GM19035 (cell line): Measurements from ENCODE around the gene SERPINB4.
"Not testable (repeated sequence)": the region's sequence is repeated elsewhere in the genome, so short reads cannot be mapped to it uniquely, and the experiment has no call there.

Experiments used
- ATAC-seq: cut with Tn5 transposase; IDR thresholded peaks from one replicate; pipeline ENCODE4 v1.9.1; 2021; ENCODE audit not compliant: unreplicated experiment

SERPINB4 gene

DNA sequence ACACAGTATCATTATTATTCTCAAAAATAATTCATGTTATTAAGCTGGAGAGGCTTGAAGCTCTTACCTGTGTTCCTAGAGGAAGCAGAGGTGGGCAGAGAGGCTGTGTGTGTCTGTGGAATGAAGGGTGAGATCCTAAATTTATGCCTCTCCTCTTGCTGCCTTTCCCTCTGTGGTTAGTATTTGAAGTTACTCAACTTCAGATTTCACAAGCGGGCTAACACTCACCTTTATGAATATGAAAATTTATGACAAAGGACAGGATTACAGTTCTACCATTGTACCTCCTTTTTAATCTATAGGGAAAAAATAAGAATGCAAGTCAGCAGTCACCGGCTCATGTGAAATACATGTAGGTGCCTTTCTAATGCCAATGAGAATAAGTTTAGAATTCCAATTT, at the start of gene SERPINB4:
TSS of gene SERPINB4 (minus strand) at position 115 of the 400 bp plus-strand sequence. CDS start 679 bp downstream, outside the sequence.
- not testable (repeated sequence) for ATAC-seq

DNA sequence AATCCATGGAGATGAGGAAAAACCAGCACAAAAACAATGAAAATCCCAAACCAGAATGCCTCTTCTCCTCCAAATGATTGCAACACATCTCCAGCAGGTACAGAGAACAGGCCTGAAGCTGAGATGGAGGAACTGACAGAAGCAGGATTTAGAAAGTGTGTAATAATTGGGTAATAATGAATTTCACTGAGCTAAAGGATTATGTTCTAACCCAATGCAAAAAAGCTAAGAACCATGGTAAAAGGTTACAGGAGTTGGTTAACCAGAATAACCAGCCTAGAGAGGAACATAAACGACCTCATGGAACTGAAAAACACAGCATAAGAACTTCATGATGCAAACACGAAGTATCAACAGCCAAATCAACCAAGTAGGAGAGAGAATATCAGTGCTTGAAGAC, 45.0 kb upstream of the SERPINB4 start:
- no peak for ATAC-seq

DNA sequence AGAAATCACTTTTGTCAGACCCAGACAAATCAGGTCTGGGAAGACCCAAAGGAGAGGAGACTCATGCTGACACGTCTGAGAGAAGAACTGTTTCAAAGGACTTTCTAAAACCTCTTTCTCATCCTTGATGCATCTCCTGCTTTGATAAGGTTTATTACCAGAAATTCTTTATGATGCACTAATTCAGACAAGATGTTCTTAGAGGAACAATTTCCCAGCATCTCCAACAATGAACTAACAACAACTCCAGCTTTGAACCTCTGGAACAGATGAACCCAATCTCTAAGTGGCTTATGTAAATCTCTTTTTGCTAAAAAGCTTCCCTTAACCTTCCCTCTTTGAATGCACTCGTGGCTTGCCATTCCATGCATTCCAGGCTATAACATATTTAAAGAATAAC, 42.8 kb upstream of the SERPINB4 start:
- no peak for ATAC-seq

DNA sequence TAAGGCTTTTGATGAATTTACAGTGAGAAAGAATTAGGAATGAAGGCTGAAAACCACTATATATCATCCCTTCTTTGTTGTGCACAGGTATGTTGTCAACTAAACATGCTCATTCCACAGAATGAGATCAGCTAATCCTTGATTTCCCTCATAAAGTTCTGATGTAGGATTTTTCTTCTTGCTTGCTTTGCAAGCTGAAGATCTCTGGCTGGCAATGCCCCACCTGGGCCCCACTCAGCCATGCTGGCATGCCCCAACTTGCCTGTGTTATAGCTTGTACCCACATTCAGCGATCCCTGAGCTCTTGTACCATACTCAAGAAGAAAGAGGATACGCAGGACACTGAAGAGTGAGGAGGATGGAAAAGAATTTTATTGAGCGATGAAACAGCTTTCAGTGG, 40.7 kb upstream of the SERPINB4 start:
- no peak for ATAC-seq

DNA sequence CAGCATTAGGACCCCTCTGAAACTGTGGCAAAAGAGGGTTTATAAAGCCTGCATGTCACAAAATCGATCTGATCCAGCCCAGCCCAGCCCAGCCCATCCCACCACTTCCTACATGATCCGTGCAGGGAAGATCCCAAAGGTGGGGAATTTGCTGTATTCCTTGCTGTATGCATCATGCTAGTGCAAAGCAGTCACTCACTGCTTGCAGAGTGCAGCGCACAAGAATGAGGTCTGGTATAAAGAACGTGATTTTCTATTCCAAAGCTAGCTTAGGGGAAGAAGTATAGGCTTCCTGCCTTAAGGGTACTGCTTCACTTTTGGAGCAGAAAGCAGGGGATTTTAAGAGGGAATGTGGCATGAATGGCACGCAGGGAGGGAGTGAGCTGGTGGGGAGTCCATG, 39.8 kb upstream of the SERPINB4 start:
- ATAC-seq = no peak

DNA sequence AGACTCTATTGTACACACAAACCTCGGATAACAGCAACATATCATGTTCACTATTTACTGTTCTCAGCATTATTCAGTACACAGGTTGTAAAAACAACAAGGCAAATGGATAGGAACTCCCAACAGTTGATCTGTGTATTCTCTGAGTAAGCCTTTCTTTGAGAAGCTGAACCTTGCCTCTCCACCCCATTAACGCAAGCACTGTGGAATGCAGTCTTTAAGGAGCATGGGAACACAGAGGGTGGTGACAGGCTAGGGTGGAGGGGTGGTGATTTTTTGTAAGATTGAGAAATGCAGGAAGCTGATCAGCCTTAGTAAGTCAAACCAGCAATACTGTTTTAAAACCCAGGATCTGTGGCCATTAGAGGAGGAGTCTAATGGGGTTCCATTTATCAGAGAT, 39.1 kb upstream of the SERPINB4 start:
- no peak for ATAC-seq

DNA sequence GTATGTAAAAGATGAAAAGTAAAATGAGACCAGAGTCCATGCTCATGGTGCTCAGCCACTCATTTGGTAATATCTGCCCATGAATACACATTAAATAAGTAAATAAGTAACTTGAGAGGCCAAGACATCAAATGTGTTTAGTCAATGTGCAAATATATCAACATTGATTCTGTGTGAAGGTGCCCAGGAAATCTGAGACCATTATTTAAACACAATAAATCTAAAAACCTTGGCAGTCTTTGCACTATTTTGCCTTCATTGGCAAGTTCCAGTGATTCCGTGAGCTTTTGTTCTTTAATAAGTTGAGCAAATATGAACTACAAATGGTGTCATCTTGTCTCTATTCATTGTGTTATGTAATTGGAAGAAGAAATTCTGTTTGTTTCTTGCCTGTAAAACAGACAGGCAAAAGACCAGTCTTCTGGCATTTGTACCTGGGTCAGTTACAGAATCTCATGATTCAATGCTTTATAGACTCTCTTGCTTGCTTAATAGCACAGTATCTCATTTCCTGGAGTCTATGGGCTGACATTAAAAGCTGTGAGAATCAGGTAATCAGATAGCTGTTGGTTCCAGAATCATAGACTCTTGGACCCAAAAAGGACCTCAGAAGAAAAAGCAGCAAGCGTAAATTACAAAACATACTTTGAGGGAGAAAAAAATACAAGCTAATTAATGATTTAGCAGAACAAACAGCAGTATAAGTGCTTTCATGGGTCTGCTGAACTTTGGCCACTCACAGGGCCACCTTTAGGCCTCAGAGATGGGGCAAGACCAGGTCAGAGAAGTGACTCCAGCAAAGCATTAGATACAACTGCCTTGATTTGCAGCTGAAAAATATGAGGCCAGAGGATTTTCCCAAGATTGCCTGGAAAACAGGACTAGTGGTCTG, 37.6 kb upstream of the SERPINB4 start:
- ATAC-seq = no peak

DNA sequence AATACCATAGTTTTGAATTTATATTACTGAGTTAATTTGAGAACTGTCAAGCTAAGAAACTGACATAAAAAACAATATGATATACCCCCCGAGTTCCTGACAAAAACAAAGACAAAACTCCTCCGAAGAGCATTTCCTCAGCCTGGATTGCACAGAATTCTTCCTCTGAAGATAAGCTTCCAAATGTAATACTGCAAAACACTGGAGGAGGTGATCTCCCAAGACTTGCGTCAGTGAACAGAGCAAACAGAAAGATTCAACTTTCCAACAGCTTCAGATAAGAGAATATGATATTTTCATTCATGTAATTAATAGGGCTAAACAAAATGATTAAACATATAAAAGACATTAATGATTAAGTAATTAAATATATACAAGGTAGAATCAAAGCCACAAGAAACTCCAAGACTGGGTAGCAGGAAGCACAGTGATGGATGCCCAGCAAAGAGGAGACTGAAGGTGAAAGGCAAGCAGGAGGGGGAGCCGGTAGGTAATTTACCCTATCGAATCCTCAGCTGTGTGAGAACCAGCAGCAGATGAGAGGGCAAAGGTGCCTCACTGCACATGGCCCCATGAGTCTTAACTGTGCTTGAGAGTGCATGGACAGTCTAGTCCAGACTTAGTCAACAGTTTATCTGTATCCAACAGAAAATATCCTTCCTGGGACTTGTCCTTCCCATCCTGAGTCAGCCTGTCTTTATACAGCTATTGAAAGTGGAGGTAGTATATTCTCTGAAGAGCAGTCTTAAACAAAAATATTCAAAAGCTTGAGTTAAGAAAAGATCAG, 36.0 kb upstream of the SERPINB4 start:
- no peak for ATAC-seq

DNA sequence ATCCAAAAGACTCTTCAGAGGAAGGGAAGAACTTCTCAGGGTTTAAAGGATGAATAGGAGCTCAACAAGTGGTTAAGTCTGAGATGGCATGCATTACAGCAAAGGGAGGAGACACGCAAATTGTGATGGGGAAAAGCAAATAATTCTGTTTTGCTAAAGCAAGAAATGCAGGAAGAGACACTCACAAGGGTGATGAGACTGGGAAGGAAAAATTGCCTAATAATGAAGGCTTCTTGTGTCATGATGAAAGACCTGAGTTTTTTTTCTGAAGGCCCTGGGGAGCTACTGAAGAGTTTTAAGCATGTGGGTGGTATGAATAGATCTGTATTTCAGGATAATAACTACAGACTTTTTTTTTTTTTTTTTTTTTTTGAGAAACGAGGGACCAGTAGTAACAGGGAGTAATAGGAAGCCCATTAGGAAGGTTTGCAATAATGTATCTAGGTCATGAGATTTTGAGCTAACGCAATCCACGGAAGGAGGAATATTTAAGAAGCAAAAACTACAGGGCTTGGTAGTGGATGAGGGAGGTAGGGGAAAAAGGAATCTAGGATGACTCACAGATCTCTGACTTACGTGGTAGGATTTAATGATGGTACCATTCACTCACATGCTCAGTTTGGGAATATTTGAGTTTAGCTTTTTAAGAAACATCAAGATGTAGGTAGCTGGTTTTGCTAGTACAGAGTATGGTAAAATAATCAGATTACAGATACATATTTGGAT, 33.6 kb upstream of the SERPINB4 start:
- ATAC-seq = no peak

DNA sequence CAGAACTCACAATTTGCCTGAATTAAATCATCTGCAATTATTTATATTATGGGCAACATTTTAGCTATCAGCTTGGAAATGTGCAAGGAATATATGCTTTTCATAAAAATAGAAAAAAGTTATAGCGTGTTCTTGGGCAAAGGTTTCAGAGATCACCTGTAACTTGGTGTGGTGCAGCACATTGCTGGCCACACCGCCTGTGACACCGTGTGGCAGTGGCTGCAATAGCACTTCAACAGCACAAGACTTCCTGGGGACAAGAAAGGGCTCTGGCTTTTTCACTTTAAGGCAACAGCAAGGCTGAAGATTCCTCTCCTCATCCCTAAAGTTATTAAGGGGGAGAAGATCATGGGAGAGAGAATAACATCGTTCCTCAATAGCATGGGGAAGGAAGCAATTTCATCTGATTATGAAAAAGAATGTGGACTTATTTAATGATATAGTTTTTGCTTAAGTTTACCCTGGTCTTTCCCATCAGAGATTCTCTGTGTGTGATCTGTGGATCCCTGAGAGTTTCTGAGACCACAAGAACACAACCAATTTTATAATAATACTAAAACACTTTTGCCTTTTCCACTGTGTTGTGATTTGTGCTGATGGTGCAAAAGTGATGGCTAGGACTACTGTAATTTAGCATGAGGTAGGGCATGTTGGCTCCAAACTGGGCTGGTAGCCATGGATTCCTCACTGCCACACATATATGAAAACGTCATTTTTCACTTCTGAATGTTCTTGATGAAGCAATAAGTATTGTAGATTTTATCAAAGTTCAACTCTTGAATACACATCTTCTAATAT, 32.7 kb upstream of the SERPINB4 start:
- peak; percentile 87 for ATAC-seq

DNA sequence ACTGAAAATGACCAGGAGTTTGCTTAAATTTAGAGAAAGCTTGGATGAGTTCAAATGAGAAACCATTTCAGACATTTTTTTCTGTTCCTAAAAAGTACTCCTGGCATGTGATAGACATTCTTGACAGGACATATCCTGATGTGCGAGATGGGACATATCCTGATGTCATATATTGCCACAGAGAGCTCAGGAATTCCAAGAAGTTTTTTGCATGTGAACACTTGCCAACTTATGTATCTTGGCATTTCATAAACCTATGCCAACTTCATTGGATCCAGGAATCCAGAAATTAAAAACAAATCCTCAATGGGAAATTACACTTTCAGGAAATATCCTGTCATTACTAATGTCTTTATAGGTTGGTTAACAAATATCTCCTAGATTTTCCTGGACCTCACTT, 20.5 kb upstream of the SERPINB4 start:
- ATAC-seq = no peak

DNA sequence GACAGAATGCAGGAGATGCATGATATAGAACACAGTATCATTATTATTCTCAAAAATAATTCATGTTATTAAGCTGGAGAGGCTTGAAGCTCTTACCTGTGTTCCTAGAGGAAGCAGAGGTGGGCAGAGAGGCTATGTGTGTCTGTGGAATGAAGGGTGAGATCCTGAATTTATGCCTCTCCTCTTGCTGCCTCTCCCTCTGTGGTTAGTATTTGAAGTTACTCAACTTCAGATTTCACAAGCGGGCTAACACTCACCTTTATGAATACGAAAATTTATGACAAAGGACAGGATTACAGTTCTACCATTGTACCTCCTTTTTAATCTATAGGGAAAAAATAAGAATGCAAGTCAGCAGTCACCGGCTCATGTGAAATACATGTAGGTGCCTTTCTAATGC, 17.7 kb upstream of the SERPINB4 start, which contains the start of gene SERPINB3:
TSS of gene SERPINB3 (minus strand) at position 144 of the 400 bp plus-strand sequence. CDS start 677 bp downstream, outside the sequence.
- not testable (repeated sequence) for ATAC-seq

DNA sequence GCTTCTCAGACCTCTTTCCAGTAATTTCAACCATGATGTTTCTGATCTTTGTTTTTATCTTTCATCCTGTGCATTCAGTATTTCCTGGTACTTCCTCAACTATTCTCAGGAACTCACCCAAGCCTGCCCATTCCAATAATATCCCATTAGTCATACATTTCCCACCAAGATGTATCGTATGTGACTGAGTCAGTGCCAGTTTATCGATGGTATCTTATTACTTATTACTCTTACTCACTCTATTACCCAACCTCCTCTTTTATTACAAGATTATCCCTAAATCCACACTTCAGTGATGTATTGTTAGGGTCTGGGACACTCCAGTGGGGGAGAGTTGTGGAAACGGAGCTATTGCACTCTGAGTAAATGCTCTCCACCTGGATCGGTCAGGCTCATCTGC, 14.9 kb upstream of the SERPINB4 start:
- not testable (repeated sequence) for ATAC-seq

DNA sequence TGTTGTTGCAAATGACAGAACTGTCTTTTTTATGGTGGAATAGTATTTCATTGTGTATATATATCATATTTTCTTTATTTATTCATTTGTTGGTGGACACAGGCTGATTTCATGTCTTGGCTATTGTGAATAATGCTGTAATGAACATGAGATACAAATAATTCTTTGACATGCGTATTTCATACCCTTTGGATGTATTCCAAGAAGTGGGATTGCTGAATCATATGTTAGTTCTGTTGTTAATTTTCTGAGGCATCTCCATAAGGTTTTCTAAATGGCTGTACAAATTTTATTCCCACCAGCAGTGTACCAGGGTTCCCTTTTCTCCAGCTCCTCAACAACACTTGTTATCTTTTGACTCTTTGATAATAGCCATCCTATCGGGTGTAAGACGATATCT, 6.2 kb upstream of the SERPINB4 start:
- not testable (repeated sequence) for ATAC-seq

DNA sequence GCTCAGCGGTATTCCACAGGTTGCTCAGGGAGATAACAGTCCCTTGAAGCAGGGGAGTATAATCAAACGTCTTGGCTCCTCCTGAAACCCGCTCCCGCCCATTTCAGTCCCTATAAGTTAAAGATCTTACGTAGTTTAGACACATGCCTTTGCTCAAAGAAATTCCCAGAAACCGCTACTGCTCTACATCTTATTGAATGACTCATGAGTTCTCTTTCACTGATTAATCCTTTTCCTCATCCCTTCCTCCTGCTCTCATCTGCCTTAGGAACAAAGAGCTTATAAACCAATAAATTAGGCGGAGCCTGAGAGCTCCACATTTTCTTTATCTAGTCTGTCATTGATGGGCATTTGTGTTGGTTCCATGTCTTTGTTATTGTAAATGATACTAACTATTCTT, 4.2 kb upstream of the SERPINB4 start:
- ATAC-seq = no peak

DNA sequence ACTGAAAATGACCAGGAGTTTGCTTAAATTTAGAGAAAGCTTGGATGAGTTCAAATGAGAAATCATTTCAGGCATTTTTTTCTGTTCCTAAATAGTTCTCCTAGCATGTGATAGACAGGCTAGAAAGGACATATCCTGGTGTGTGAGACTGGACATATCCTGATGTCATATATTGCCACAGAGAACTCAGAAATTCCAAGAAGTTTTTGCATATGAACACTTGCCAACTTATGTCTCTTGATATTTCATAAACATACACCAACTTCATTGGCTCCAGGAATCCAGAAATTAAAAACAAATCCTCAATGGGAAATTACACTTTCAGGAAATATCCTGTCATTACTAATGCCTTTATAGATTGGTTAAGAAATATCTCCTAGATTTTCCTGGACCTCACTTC, 2.9 kb upstream of the SERPINB4 start:
- ATAC-seq = no peak

DNA sequence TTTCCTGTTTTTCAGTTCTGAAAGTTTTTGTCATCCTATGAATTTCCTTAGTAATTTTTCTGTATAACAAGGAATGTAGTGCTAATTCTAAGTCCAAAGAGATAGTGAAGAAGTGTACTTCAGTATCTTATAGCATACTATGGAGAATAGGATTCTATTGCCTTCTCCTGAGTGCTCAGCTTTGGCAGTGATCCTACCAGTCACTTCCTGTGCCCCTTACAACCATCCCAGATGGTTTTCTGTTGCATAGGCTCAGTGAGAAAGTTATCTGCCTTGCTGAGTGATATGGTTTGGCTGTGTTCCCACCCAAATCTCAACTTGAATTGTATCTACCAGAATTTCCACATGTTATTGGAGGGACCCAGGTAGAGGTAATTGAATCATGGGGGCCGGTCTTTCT, 638 bp upstream of the SERPINB4 start:
- ATAC-seq = not testable (repeated sequence)

DNA sequence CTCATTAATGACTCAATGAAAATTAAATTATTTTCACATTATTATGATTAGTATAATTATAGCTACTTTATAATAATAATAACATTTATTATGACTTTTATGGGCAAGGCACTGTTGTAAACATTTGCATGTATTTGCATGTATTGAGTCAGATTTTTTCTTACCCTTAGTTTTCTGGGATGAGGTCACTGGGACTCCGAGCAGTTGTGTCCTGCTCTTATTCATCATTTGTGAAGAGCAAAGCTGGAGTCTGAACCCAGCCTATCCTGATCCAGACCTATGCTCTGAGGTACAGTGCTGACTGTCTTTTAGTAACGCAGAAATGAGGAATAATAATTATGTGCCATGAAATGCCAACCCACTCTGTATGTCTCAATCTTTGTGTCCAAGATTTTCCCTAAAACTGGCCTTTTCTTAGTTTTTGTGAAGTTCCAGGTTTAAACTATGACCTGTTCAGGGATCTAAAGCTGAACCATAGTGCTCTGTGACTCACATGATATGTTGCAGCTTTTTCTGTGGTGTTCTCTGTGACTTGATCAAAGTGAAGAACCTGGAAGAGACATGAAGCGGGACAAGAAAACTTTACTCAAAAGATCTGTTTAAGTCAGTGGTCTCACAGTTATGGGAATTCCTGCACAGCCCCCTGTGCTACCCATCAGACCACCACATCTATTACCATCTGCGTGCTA, 1.2 kb downstream of the SERPINB4 start:
- ATAC-seq = not testable (repeated sequence)

DNA sequence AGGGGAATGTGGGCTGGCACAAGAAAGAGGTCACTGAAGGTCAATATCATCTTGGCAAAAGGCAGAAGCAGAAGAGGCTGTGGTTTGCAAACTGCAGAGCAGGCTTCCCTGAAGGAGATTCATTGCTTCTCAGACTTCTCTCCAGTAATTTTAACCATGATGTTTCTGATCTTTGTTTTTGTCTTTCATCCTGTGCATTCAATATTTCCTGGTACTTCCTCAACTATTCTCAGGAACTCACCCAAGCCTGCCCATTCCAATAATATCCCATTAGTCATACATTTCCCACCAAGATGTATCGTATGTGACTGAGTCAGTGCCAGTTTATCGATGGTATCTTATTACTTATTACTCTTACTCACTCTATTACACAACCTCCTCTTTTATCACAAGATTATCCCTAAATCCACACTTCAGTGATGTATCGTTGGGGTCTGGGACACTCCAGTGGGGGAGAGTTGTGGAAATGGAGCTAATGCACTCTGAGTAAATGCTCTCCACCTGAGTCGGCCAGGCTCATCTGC, 2.8 kb downstream of the SERPINB4 start:
- ATAC-seq = not testable (repeated sequence)

DNA sequence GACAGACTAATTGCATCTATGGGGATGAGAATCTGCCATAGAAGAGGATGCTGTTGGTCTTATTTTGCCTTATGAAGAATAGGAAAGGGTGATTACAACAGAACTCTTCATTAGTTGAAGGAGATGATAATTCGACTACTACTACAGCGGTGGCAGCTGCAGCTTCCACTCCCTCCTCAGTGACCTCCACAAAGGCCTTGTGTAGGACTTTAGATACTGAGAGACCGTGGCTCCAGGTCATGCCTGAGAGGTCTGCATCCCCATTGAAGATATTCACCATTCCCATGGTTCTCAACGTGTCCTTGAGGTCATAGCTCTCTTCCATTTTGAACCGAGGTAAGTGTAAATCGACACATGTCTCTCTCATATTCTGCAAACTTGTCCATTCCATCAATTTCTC, 6.4 kb downstream of the SERPINB4 start:
- ATAC-seq = no peak
